Measurements from ENCODE around the gene APLNR. TPM values are rescaled to one million over a fixed set of nuclear protein-coding genes. Genes with fewer than 3 reads are reported as not detected.
A peak's percentile ranks its signal among the peaks of the same experiment; 100 is the strongest.

The APLNR gene
- polyA plus RNA-seq, 1 of the 3 experiments (the other 2 are of a cell fraction), result 0.03 TPM

DNA sequence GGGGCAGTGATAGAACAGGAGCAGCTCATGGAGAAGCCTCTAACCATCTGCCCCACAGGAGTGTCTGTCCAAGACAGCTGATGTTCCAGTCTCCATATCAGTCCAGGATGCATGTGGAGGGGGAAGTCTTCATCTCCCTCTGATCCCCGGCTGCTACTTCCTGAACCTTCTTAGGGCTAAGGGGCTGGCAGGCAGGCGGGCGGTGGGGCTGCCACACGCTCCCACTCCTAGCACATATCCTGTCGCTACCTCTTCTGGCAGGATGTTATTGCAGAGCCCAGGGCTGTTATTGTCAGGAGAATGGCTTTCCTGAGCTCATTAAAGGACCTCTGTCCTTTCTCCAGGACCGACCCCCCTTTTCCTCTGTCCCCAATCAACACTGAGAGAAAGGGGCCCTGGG lies 29.9 kb downstream of the APLNR start:
- no peaks in the 10 kb centered on the region for H3K9me3 ChIP-seq
- H3K9ac ChIP-seq, result no peak overlapping the region
- no peaks in the 10 kb centered on the region for H3K36me3 ChIP-seq (replicated peaks in 1 of 2; ENCODE audit: control insufficient read depth in 1 of 2, insufficient read depth in 2 of 2, low read length in 1 of 2)
- H3K9me2 ChIP-seq, result no peaks in the 10 kb centered on the region
- TF ChIP-seq RXRA (IDR thresholded peaks at IDR 0.05; ENCODE audit: borderline replicate concordance, low read depth), result no peak
- TF ChIP-seq, protein P1, sequence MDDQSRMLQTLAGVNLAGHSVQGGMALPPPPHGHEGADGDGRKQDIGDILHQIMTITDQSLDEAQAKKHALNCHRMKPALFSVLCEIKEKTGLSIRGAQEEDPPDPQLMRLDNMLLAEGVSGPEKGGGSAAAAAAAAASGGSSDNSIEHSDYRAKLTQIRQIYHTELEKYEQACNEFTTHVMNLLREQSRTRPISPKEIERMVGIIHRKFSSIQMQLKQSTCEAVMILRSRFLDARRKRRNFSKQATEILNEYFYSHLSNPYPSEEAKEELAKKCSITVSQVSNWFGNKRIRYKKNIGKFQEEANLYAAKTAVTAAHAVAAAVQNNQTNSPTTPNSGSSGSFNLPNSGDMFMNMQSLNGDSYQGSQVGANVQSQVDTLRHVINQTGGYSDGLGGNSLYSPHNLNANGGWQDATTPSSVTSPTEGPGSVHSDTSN (IDR thresholded peaks at IDR 0.05), result no peak
- TF ChIP-seq EP300 (IDR thresholded peaks at IDR 0.05; ENCODE audit: borderline replicate concordance in 1 of 2, low read depth in 1 of 2, low read length in 1 of 2), result no peak
- TF ChIP-seq RCOR1 (IDR thresholded peaks at IDR 0.05; ENCODE audit: low read length), result no peak
- TF ChIP-seq SMC3 (IDR thresholded peaks at IDR 0.05; ENCODE audit: low read depth, low read length), result no peak
- TF ChIP-seq FOSL2 (IDR thresholded peaks at IDR 0.05; ENCODE audit: borderline replicate concordance, low read depth), result no peak
- TF ChIP-seq CHD2 (IDR thresholded peaks at IDR 0.05; ENCODE audit: low read length, partially characterized antibody), result no peak
- no peak for TF ChIP-seq ELF1 (IDR thresholded peaks at IDR 0.05)
- TF ChIP-seq, protein P2, sequence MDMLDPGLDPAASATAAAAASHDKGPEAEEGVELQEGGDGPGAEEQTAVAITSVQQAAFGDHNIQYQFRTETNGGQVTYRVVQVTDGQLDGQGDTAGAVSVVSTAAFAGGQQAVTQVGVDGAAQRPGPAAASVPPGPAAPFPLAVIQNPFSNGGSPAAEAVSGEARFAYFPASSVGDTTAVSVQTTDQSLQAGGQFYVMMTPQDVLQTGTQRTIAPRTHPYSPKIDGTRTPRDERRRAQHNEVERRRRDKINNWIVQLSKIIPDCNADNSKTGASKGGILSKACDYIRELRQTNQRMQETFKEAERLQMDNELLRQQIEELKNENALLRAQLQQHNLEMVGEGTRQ (IDR thresholded peaks at IDR 0.05; ENCODE audit: borderline replicate concordance, low read depth, low read length), result no peak
- TF ChIP-seq, protein P3, sequence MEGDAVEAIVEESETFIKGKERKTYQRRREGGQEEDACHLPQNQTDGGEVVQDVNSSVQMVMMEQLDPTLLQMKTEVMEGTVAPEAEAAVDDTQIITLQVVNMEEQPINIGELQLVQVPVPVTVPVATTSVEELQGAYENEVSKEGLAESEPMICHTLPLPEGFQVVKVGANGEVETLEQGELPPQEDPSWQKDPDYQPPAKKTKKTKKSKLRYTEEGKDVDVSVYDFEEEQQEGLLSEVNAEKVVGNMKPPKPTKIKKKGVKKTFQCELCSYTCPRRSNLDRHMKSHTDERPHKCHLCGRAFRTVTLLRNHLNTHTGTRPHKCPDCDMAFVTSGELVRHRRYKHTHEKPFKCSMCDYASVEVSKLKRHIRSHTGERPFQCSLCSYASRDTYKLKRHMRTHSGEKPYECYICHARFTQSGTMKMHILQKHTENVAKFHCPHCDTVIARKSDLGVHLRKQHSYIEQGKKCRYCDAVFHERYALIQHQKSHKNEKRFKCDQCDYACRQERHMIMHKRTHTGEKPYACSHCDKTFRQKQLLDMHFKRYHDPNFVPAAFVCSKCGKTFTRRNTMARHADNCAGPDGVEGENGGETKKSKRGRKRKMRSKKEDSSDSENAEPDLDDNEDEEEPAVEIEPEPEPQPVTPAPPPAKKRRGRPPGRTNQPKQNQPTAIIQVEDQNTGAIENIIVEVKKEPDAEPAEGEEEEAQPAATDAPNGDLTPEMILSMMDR (IDR thresholded peaks at IDR 0.05), result no peak
- no peak for TF ChIP-seq GABPA (IDR thresholded peaks at IDR 0.05; ENCODE audit: low read depth)
- H4K20me1 ChIP-seq (ENCODE audit: insufficient read depth), result no peaks in the 10 kb centered on the region
- no peak overlapping the region; a peak in 1 of 4 replicates for H3K27ac ChIP-seq (ENCODE audit: low read depth in 2 of 2, low read length in 1 of 2)
- DNase-seq, result no peak
- 64% methylated on average over 6 of the region's 6 CpGs for WGBS (ENCODE audit: low lambda C conversion rate)
- no peak overlapping the region for H2AFZ ChIP-seq (ENCODE audit: low read depth)
- no peak overlapping the region for H3K4me3 ChIP-seq (ENCODE audit: low read depth in 2 of 2, low read length in 1 of 2)
- H3K4me1 ChIP-seq (ENCODE audit: control insufficient read depth in 1 of 2, insufficient read depth in 2 of 2, low read depth in 1 of 2, low read length in 1 of 2), result peaks cover 0 to 22% of the 10 kb centered on the region in 2 experiments; a peak in 1 of 4 replicates
- H3K4me2 ChIP-seq, result no peak overlapping the region
- no peaks in the 10 kb centered on the region; the same call in 1 of the 2 replicates for H3K27me3 ChIP-seq (ENCODE audit: insufficient read depth)
- H3K79me2 ChIP-seq (ENCODE audit: insufficient read depth), result no peaks in the 10 kb centered on the region
- POLR2A ChIA-PET, result interaction anchor here (0.5 kb wide), 1 partner anchor 52 kb away, joined by 3 read pairs; no protein-coding TSS in a partner anchor
- no peaks in the 10 kb centered on the region for H3F3A ChIP-seq (replicated peaks; ENCODE audit: insufficient read depth)
- CTCF ChIA-PET, result interaction anchor here (1.2 to 1.4 kb wide), 3 partner anchors 33 to 367 kb away, joined by 3 to 5 read pairs (median 4); no protein-coding TSS in a partner anchor

DNA sequence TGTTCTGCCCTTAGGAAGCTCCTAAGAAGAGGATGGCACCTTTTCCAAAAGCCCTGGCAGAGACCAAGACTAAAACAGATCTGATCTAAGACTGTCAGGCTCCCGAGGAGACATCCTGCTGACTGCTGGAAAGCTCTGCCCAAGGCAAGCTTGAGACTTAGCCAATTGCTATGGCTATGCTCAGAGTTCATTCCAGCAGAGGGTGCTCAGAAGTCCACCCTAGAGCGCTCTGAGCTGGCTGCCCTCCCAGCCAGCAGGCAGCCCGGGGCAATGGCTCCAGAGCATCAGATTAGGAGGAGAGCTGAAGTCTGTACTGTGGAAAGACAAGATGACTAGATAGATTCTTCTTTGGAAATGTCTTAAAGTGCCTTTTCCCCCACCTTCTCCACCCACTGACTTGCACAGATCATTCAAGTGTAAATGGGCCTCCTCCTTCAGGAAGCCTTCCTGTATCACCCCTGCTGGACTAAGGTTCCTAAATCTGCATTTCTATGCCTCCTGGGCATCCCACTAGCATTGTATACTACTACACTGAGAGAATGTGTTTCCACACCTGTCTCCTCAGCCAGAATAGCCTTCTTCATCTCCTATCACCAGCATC lies 31.9 kb downstream of the APLNR start:
- TF ChIP-seq, protein P3 (IDR thresholded peaks at IDR 0.05), result 0 out of 2 replicates have a peak, but pooled peaks have one; percentile 6
- no peak for TF ChIP-seq RAD21 (IDR thresholded peaks at IDR 0.05; ENCODE audit: low read length)
- TF ChIP-seq FOSL2 (IDR thresholded peaks at IDR 0.05; ENCODE audit: borderline replicate concordance, low read depth), result no peak
- no peaks in the 10 kb centered on the region for H4K20me1 ChIP-seq (ENCODE audit: insufficient read depth)
- DNase-seq, result no peak
- no peaks in the 10 kb centered on the region for H3K9me2 ChIP-seq
- peaks cover 0 to 23% of the 10 kb centered on the region in 2 experiments; a peak in 1 of 4 replicates for H3K4me1 ChIP-seq (ENCODE audit: control insufficient read depth in 1 of 2, insufficient read depth in 2 of 2, low read depth in 1 of 2, low read length in 1 of 2)
- H3F3A ChIP-seq (replicated peaks; ENCODE audit: insufficient read depth), result no peaks in the 10 kb centered on the region
- ChIA-PET CTCF (interaction anchor here (0.9 to 1.4 kb wide), 2 partner anchors 10 to 43 kb away, joined by 3 to 4 read pairs; no protein-coding TSS in a partner anchor), POLR2A (no interaction called here)
- H3K27me3 ChIP-seq (ENCODE audit: insufficient read depth), result no peaks in the 10 kb centered on the region; the same call in 1 of the 2 replicates
- WGBS (ENCODE audit: low lambda C conversion rate), result 21% methylated on average over 3 of the region's 3 CpGs
- no peak overlapping the region for H2AFZ ChIP-seq (ENCODE audit: low read depth)
- no peak overlapping the region for H3K4me2 ChIP-seq
- H3K4me3 ChIP-seq (ENCODE audit: low read depth in 2 of 2, low read length in 1 of 2), result no peak overlapping the region
- H3K9ac ChIP-seq, result no peak overlapping the region
- H3K36me3 ChIP-seq (replicated peaks in 1 of 2; ENCODE audit: control insufficient read depth in 1 of 2, insufficient read depth in 2 of 2, low read length in 1 of 2), result no peaks in the 10 kb centered on the region
- H3K79me2 ChIP-seq (ENCODE audit: insufficient read depth), result no peaks in the 10 kb centered on the region
- no peaks in the 10 kb centered on the region for H3K9me3 ChIP-seq
- H3K27ac ChIP-seq (ENCODE audit: low read depth in 2 of 2, low read length in 1 of 2), result peak overlapping the region in 1 of 2 experiments; percentile 61; a peak in 2 of 4 replicates
